WERI-Rb-1 (cell line): Measurements from ENCODE around the gene ERP27.

Experiments
- DNase-seq: peaks from one replicate; pipeline ENCODE4 v3.0.0-alpha.2; 2020
- H3K27ac ChIP-seq: fragments of 250-450 bp; sonication (Bioruptor Pico); 2 replicates; pipeline ENCODE4 v1.5.1; 2020; ENCODE audit warnings: mild to moderate bottlenecking, moderate library complexity
- H3K27me3 ChIP-seq: fragments of 250-450 bp; sonication (Bioruptor Pico); 2 replicates; pipeline ENCODE4 v1.5.1; 2021; ENCODE audit warnings: mild to moderate bottlenecking, low read depth, moderate library complexity; ENCODE audit not compliant: insufficient read depth, severe bottlenecking
- H3K36me3 ChIP-seq: fragments of 250-450 bp; sonication (Bioruptor Pico); 2 replicates; pipeline ENCODE4 v1.5.1; 2020; ENCODE audit warnings: mild to moderate bottlenecking, moderate library complexity
- H3K4me3 ChIP-seq: 2 replicates; pipeline ENCODE4 v1.5.1; 2011; ENCODE audit warnings: low read depth, mild to moderate bottlenecking, control low read depth, low read length
- H3K9me3 ChIP-seq: fragments of 250-450 bp; sonication (Bioruptor Pico); 2 replicates; pipeline ENCODE4 v1.5.1; 2021; ENCODE audit warnings: mild to moderate bottlenecking, moderate library complexity; ENCODE audit not compliant: severe bottlenecking
- TF ChIP-seq, protein P1 (sequence below): IDR thresholded peaks from 2 replicates; pipeline ENCODE4 v1.5.1; 2011; ENCODE audit warnings: low read depth, mild to moderate bottlenecking, control low read depth, inconsistent platforms, low read length

The ERP27 gene

DNA sequence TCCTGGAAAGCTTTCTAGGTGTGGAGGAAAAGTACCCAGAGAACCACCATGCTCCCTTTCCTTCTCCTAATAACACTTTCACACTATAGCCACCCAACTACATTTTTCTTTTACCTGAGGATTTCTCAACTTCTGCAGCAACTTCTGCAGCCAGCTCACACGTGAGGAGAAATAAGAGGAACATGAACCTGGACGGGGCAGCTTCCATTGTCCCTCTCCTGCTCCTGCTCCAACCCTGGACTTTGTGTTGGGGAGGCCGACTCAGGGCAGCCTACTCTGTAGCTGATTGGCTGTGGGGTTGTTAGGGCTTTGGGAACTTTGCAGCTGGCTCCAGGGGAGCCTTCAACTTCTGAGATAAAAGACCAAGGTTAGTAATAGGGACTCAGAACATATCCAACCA, at the start of gene ERP27:
ERP27 (minus strand) TSS at position 237 of the 400 bp plus-strand sequence; CDS start at position 208, 29 bp downstream.
- DNase-seq, result no peak

GRCh38 chr12:14988035-14988434, 49.7 kb upstream of the ERP27 start:
- no peak overlapping the region for H3K27ac ChIP-seq
- no peak for DNase-seq
- H3K9me3 ChIP-seq, result peaks cover 2% of the 10 kb centered on the region

More for the DNA sequence above, at the start of gene ERP27:
- TF ChIP-seq, protein P1, sequence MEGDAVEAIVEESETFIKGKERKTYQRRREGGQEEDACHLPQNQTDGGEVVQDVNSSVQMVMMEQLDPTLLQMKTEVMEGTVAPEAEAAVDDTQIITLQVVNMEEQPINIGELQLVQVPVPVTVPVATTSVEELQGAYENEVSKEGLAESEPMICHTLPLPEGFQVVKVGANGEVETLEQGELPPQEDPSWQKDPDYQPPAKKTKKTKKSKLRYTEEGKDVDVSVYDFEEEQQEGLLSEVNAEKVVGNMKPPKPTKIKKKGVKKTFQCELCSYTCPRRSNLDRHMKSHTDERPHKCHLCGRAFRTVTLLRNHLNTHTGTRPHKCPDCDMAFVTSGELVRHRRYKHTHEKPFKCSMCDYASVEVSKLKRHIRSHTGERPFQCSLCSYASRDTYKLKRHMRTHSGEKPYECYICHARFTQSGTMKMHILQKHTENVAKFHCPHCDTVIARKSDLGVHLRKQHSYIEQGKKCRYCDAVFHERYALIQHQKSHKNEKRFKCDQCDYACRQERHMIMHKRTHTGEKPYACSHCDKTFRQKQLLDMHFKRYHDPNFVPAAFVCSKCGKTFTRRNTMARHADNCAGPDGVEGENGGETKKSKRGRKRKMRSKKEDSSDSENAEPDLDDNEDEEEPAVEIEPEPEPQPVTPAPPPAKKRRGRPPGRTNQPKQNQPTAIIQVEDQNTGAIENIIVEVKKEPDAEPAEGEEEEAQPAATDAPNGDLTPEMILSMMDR, result no peak
- Histone ChIP-seq H3K9me3 (no peaks in the 10 kb centered on the region), H3K27ac (no peak within 1 kb of the TSS), H3K36me3 (no peaks in the 10 kb centered on the region), H3K27me3 (no peaks in the 10 kb centered on the region), H3K4me3 (no peak within 1 kb of the TSS)

GRCh38 chr12:14986449-14986848, 48.1 kb upstream of the ERP27 start:
- no peaks in the 10 kb centered on the region for H3K27me3 ChIP-seq
- no peak overlapping the region for H3K4me3 ChIP-seq
- TF ChIP-seq, protein P1, result peak; percentile 34; the same call in 1 of the 2 replicates
- 0 out of 2 replicates have a peak, but pooled peaks cover 3% of the 10 kb centered on the region for H3K36me3 ChIP-seq
- H3K9me3 ChIP-seq, result peaks cover 2% of the 10 kb centered on the region
- no peak overlapping the region for H3K27ac ChIP-seq
- no peak for DNase-seq

More at GRCh38 chr12:14988035-14988434, 49.7 kb upstream of the ERP27 start:
- Histone ChIP-seq H3K27me3 (no peaks in the 10 kb centered on the region), H3K4me3 (no peak overlapping the region), H3K36me3 (no peaks in the 10 kb centered on the region)
- TF ChIP-seq, protein P1, result no peak

- DNase-seq, result no peak
- TF ChIP-seq, protein P1, result no peak
- H3K36me3 ChIP-seq, result peaks cover 7% of the 10 kb centered on the region; the same call in 1 of the 2 replicates
These were observed 46.5 kb upstream of the ERP27 start for GRCh38 chr12:14984766-14985285.

DNA sequence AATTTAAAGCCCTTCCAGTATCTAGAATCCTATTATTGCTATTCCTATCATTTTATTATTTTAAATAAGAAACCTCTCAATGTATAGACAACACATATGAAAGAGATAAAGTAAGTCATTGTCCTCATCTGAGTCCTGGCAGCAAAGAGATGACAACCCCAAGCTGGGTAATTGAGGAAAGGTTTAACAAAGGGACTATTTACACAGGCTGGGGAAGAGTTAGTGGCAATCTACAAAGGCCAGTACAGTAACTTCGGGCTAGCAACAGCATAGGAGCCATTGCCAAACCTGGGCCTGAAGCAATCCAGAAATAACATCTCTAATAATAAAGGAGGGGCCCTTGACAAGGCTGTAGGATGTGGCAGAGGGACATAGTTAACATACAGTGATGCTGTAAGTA, 45.7 kb upstream of the ERP27 start:
- Histone ChIP-seq H3K27ac (no peak overlapping the region), H3K36me3 (peaks cover 8% of the 10 kb centered on the region), H3K4me3 (no peak overlapping the region), H3K9me3 (no peaks in the 10 kb centered on the region), H3K27me3 (no peaks in the 10 kb centered on the region)
- TF ChIP-seq, protein P1, result no peak
- DNase-seq, result no peak

More at GRCh38 chr12:14984766-14985285, 46.5 kb upstream of the ERP27 start:
- H3K9me3 ChIP-seq, result no peaks in the 10 kb centered on the region
- no peaks in the 10 kb centered on the region for H3K27me3 ChIP-seq
- H3K27ac ChIP-seq, result no peak overlapping the region
- no peak overlapping the region for H3K4me3 ChIP-seq

DNA sequence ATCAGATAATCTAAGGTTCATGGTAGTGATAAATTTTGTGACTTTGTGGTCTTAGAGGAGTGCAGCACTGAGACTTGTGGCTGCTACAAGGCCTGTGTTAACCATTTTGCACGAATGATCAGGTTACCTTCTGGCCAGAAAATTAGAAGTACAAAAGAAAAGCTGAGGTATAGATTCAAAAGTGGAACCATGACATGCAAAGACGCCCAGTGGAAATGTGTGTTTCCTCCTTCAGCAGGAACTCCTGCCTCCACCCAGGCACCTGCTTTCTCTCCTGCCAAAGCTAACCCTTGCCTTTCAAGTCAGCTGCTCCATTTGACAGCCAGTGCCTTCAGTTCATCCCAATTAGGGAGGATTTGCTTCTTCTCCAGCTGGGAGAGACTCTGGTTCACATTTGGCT, 44.7 kb upstream of the ERP27 start:
- Histone ChIP-seq H3K9me3 (no peaks in the 10 kb centered on the region), H3K27ac (no peak overlapping the region), H3K36me3 (peaks cover 11% of the 10 kb centered on the region), H3K27me3 (no peaks in the 10 kb centered on the region), H3K4me3 (no peak overlapping the region)
- DNase-seq, result no peak
- TF ChIP-seq, protein P1, result no peak
